Vagina (tissue), 2 donors: ENCODE data around the gene RNH1.

Experiments
- POLR2A ChIP-seq, 2 donors: fragments of 450-650 bp; IDR thresholded peaks; one replicate each; pipeline ENCODE4 v1.6.1; 2017; ENCODE audit warnings: antibody characterized with exemption in 2 of 2, mild to moderate bottlenecking in 2 of 2, moderate library complexity in 2 of 2
- POLR2AphosphoS5 ChIP-seq, 2 donors: sonication (generic); formaldehyde crosslinking; IDR thresholded peaks; one replicate each; pipeline ENCODE4 v1.9.0; 2017; ENCODE audit warnings: antibody characterized with exemption in 2 of 2, mild to moderate bottlenecking in 2 of 2, low read depth in 1 of 2; ENCODE audit not compliant: insufficient read depth in 1 of 2

DNA sequence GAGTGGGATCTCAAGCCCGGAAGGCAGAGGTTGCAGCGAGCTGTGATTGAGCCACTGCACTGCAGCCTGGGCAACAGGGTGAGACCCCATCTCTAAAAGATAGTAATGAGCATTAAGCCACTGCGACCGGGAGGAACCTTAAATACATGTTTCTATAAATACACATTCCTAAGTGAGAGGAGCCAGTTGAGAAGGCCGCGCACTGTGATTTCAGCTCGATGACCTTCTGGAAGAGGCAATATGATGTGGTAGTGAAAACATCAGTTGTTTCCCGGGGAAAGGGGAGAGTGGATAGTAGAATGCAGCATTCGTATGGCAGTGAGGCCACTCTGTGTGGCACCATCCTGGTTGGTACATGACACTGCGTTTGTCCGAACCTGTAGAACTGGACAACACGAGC is 39.0 kb downstream of the RNH1 start:
- TF ChIP-seq POLR2A (IDR thresholded peaks at IDR 0.05) (no peak), POLR2AphosphoS5 (IDR thresholded peaks at IDR 0.05; ENCODE audit: insufficient read depth in 1 of 2, low read depth in 1 of 2) (no peak)
